ENCODE measurements around the gene SUOX.
A peak's percentile ranks its signal among the peaks of the same experiment; 100 is the strongest.
"Not testable (repeated sequence)": the region's sequence is repeated elsewhere in the genome, so short reads cannot be mapped to it uniquely, and the experiment has no call there.

SUOX gene

DNA sequence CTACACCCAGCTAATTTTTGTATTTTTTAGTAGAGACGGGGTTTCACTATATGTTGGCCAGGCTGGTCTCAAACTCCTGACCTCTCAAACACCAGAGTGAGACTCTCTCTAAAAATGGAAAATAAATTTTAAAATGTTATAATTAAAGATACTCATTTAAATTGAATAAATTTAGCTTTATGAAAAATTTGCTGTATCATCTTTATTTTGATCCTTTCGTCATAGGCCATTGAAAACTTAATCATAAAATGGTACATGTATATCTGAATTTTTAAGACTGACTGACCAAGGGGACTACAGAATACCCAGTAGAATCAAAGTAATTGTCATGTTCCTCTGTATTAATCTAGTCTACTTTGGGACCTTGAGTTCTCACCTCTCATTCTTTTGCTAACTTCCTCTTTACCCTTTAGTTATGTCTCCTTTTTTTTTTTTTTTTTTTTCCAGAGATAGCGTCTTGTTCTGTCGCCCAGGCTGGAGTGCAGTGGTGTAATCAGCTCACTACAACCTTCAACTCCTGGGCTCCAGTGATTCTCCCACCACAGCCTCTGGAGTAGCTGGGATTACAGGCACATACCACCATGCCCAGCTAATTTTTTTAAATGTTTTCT is 13.7 kb upstream of the SUOX start:
- no peak for DNase-seq

DNA sequence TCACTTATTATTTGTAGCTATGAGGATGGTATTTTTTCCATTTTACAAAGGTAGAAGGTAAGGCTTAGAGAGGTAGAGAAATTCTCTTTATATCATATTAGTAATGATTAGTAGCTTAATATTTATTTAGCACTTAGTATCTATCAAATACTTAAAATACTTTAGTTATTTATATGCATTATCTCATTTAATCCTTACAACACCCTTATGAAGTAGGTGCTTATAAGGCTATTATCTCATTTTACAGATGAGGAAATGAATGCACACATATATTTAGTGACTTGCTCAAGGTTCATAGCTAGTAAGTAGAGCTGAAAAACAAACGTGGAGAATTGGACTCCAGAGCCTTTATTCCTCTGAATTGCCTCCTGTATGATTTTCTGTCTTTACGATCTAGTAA is 12.2 kb upstream of the SUOX start:
- DNase-seq = no peak

DNA sequence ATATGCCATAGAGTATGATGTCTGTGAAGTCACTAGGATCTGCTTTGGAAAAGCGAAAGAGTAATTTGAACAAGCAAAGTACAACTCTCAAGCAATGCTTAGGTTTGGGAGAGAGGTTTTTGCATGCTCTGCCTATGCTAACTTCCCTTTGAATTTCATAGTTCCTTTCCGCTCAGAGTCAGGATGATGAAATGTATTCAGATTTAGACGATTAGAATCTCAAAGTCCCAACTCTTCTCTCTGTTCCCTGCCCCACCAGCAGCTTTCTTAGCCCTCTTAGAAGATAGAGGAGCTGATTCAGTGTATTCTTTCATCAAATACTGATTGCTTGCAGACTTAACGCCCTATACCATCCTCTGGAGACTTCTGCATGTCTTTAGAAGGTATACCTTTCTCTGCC is 11.7 kb upstream of the SUOX start:
- no peak for DNase-seq

DNA sequence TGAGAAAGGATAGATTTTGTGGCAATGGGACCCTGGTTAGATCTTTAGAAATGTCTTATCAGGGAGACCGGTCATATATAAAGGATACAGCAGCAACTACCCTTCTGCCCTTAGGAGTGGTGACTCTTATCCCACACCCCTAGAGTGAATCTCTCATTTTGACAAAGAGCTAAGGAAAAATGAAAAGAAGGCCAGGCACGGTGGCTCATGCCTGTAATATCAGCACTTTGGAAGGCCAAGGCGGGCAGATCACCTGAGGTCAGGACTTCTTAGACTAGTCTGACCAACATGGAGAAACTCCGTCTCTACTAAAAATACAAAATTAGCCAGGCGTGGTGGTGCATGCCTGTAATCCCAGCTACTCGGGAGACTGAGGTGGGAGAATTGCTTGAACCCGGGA is 11.1 kb upstream of the SUOX start:
- DNase-seq = not testable (repeated sequence)

DNA sequence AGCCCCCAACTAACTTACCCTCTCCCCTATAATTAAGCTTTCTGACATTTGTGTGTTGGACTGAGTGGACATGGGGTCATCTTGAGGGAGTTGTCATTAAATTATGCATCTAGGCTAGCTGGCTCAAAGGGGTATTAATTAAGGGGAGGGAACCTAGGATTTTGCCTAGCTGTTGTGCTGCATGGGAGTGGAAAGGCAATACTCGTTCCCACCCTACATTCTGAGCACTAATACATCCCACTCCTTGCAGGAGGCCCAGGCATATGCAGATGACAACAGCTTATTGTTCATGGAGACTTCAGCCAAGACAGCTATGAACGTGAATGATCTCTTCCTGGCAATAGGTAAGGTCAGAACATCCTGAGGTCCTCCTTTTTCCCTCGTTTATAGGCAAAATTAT is 6.0 kb upstream of the SUOX start:
- no peak for DNase-seq

DNA sequence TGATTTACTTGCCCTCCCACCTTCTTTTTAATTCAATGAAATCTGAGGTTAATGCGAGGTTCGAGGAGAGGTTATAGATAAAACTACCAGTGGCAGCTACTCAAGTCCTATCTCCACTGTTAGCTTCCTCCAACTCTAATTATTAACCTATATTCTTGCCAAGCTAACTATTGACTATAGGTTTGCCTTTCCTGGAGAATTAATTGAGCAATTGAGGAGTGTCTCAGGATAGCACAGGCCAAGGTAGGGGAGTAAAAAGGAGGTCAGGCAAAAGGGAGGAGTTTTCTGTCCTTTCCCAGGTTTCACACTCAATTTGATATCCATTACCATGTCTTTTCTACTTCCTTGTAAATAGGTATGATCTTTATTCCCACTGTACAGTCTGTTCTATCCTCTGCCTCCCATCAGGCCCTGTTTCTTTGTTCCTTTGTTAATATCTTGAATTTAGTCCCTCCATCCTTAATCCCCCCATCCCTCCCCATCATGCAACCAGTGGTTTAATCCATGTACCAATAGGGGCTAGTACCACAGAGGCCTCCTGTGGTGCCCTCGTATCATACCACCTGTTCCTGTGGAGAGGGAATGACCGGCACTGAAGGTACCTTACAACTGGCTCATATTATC is 3.7 kb upstream of the SUOX start:
- DNase-seq = no peak

DNA sequence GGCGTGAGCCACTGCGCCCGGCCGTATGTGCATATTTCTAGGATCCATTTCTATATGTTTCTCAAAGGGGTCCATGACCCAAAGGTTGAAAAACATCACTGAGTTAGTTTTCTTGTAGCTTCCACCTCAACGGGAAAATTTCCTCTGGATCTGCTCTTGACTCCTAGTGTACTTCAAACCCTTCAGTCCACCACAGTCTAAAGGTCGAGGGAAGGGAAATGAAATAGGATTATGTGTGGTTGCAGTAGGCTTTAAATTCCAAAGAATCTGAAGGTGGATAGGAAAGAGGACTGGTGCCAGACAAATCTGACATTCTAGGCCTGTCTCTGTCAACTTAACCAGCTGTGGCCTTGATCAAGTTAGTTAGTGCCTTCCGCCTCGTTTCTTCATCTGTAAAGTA is 1.7 kb upstream of the SUOX start:
- DNase-seq = no peak

DNA sequence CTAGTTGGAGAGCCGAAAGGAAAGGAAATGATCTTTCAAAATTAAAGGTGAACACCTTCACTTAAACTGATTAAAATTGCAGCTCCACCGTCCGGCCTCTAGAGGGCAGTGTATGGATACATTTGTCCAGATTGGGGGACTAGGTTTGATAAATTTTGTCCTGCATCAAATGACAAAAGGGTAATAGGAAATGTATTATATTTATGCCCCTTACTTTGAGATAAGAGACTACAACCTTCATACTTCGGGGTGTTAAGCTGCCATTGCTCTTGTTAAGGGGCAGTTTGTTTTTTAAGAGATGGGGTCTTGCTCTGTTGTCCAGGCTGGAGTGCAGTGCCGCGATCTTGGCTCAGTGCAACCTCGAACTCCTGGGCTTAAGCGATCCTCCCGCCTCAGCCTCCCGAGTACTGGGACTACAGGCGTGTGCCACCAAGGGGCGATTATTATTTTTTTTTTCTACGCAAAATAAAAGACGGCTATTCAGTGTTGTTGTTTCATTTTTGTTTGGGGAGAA is 818 bp upstream of the SUOX start:
- DNase-seq = peak; percentile 23 to 66 (median 53)

DNA sequence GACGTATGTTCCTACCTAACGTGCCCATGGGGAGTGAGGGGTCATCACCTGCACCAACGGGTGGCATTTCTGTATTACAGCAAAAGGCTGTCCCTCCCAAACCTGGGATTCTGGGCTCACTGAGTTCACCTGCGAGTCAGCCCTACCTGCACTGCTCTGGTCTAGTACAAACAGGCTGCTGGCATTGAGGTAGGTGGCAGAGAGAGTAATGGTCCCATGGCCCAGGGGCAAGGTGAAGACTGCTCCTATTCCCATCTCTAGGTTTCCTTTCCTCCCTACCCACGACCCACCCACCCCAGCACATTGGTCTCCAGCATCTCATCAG is 421 bp downstream of the SUOX start:
- DNase-seq = no peak

DNA sequence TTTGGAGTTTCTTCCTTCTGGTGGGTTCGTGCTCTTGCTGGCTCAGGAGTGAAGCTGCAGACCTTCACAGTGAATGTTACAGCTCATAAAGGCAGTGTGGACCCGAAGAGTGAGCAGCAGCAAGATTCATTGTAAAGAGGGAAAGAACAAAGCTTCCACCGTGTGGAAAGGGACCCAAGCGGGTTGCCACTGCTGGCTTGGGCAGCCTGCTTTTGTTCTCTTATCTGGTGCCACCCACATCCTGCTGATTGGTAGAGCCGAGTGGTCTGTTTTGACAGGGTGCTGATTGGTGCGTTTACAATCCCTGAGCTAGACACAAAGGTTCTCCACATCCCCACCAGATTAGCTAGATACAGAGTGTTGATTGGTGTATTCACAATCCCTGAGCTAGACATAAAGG is 2.4 kb downstream of the SUOX start:
- DNase-seq = not testable (repeated sequence)

DNA sequence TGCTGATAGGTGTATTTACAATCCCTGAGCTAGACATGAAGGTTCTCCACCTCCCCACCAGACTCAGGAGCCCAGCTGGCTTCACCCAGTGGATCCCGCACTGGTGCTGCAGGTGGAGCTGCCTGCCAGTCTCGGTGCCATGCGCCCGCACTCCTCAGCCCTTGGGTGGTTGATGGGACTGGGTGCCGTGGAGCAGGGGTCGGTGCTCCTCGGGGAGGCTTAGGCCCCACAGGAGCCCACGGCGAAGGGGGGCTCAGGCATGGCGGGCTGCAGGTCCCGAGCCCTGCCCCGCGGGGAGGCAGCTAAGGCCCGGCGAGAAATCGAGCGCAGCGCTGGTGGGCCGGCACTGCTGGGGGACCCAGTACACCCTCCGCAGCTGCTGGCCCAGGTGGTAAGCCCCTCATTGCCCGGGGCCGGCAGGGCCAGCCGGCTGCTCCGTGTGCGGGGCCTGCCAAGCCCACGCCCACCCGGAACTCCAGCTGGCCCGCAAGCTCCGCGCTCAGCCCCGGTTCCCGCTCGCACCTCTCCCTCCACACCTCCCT is 3.0 kb downstream of the SUOX start:
- DNase-seq = not testable (repeated sequence)

DNA sequence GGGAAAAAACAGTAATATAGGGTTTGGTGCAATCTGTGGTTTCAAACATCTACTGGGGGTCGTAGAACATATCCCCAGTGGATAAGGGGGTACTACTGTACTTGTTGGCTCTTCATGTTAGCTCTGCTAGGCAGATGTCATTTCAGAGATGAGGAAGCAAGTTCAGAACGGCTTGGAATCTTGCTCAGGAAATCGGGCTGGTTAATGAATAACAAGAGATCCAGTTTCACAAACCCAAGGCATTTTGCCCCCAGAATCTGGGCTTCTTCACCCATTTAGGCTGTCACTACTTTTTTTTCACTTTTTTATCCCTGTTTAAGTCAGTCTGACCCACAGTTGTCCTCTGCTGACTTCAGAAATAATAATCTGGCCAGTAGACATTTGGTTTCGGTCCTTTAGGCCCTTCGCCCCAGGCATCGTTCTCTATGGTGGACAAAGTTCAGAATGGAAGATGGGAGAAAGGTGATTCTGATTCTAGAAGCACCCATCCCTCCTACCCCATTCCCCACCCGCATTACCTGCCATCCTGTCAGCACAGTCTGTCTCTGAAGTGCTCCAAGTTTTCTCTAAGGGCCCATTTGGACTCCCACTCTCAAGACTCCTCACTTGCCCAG is 4.5 kb downstream of the SUOX start:
- no peak for DNase-seq

DNA sequence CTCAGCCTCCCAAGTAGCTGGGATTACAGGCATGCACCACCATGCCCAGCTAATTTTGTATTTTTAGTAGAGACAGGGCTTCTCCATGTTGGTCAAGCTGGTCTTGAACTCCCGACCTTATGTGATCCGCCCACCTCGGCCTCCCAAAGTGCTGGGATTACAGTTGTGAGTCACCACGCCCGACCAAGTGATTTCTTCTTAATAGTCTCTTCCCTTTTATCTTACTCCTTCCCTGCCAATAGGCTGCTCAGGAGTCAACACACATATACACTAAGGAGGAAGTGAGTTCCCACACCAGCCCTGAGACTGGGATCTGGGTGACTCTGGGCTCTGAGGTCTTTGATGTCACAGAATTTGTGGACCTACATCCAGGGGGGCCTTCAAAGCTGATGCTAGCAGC is 6.3 kb downstream of the SUOX start:
- DNase-seq = not testable (repeated sequence)

DNA sequence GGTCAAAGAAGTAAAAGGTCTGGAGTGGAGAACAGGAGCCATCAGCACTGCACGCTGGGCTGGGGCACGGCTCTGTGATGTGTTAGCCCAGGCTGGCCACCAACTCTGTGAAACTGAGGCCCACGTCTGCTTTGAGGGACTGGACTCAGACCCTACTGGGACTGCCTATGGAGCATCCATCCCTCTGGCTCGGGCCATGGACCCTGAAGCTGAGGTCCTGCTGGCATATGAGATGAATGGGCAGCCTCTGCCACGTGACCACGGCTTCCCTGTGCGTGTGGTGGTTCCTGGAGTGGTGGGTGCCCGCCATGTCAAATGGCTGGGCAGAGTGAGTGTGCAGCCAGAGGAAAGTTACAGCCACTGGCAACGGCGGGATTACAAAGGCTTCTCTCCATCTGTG is 7.1 kb downstream of the SUOX start:
- DNase-seq = no peak

DNA sequence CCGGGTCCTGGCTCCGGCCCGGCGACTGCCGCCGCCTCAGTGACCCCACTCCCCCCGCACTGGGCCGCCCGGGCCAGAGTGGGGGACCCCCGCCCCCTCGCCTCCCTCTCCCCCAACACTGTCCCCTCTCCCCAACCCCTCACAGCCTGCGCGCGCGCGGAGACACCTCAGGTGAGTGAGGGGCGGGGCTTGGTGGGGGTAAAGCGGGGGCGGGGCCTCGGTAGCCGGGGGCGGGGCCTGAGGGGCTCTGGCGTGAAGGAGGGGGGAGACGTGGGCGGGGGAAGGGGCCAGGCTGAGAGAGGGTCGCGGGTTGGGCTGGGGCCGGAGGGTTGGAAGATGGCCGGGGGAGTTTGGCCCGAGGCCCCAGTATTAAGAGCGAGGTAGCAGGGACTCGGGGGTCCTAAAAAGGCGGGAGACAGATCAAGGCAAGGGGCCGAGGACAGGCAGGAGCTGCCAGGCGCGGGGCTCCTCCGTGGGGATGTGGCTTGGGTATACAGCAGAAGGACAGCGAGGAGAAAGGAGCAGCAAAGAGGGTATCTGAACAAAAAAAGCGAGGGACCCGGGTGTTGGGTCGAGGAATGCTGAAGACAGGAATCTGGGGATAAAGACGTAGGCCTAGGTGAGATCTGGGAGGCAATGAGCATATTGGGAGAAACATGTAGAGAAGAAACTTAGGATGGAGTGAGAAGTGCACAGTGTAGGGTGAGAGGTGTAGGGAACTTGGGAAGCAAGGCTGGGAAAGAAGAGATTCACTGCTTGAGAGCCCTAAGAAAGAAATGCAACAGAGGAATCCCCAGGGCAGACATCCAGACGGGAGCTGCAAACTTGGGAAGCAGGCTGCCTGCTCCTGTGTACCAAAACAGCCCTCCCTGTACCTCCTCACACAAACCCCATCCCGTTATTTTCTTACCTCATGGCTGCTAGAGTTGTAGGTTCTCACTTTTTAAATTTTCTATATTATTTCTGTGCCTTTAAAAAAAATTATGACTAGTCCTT is 10.8 kb downstream of the SUOX start:
- peak; percentile 49 to 70 (median 69) for DNase-seq

DNA sequence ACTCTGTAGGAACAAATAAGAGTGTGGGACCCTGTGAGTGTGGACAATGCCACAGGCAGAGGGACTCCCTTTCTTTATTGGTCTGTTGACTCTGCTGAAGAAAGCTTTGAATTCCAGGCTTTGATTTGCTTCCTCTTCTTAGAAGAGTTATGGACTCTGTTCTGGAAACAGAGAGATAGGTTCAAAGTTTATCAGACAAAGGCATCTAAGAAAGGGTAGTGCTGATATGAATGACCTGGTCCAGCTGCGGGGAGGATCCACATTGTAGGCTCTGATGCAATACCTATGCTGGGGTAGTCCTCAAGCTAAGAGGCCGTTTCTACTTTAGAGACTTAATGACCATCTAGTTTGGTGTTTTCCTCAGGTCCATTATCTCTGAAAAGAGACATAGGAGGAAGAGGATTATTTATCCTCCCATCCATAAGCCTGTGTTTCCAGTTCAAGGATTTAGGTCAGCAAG is 13.1 kb downstream of the SUOX start:
- DNase-seq = no peak

DNA sequence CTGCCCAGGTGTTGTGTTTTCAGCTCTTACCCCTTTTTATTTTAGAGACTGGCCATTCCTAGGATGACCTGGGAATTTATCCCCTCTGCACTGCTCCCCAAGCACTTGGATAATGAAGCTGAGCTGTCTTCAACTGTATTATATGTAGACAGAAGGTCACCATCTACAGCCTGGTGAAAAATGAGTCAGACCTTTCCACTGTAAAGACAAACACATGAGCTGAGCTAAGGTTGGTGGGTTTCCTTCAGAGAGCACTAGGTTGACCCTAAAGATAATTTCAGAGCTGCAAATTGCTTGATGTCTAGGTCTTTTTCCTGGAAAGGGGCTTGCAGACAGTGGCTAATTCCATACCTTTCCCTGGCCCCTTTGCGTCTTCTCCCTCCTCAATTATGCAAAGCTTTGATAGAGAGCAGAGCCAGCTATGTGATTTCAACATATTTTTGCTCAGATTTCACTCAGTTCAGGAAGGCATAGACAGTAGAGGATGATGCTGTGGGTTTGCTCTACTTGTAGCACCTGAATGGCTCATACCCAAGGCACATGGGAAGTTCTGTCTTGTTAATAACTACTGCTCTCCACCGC is 14.5 kb downstream of the SUOX start:
- no peak for DNase-seq

DNA sequence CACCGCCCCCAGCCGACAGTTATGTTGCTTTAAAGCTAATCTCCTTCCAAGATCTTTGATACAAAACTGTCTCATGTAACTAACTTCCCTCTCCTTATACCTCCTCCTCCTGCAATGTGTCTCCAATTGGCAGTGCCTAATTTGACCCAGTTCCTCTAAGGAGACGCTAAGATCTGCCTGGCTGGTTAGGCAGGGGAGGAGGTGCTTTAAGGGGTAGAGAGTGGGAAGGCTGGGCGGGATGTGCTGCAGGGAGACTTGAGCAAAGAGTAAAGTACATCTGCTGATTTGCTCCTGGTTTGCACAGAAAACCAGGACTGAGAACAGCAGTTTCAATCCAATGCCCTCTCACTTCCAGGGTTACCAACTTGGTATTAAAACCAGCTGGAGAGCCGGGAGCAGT is 16.4 kb downstream of the SUOX start:
- DNase-seq = no peak

DNA sequence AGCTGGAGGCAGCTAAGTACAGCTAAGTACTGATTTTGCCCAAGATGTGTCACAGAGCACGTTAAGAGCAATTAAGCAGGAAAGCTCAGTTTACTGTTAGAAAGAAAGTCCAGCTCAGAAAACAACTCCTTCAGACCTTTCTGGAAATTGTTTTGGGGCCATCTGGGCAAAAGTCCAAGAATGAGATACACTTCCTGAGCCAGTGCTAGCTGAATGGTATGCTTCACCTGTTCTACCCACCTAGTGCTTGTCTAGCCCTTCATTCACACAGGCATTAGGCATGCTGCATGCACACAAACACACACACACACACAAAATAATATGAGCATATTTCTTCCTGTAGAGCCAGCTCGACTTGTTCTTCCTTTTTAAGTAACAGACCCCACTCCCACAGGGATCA is 17.1 kb downstream of the SUOX start:
- no peak for DNase-seq

DNA sequence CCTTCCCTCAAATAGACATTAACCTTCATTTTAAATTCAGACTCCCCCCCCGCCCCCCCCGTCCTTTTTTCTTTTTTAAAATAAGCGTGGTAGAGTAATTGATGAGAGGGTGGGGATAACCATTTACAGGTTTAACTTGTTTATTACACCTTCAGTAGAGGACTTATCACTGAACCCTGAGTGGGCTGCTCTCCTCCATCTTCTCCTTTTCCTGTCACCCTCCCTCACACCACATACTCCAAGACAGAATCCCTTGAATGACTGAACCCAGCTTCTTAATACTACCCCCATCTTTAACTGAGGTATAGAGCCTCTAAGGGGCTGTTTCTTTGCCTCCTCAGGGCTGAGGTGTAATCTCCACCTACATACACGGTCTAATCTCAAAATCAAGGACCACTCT is 20.1 kb downstream of the SUOX start:
- DNase-seq = no peak

DNA sequence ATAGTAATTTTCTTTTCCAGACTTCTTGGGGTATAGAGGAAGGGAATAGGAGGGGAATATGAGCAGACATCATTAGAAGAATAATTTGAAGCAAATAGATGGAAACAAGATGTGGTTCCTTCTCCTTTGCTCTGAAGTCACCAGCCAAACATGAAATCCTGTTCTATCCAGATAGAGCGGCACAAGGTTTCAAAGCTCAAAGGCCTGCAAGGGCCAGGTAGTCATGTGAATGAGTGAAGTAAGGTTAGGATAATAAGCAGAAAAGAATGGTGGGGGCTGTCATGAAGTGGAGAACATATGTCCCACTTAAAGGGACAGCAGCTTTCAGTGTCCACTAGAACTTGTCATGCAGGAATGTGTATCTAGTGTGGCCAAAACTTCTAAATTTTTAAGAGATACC is 21.3 kb downstream of the SUOX start:
- no peak for DNase-seq

DNA sequence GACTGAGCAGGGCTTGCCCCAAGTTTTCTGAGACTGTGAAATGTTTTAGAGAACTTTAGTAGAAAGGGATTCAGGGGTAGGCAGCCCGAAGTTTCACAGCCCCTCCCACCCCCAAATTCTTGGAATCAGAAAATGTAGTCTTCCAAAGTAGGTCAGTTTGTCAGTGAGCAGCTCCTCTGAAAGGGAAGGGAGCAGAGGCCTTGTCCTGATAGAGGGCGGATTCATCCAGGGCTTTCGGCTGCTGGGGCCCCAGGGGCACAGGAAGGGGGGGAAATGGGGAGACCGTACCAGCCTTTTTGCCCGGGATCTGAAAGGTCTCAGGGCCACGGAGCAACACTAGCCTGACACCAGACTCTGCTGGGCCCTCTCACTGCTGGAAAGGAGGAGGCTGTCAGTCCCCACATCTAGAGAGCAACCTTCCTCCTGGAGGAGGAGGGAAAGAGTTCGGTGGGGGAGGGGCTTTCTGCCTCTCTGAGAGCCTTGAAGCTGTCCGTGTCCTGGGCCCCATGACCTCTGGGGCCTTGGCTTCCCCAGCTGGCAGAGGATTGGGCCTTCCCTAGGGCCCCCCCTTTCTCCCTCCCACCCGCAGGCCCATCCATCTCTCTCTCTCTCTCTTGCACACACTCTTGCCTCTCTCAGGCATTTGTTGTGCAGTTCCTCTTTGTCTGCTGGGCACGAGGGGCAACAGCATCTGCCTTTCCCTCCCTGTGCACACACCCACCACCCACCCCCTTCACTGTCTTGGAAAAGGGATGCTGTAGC is 23.5 kb downstream of the SUOX start, which contains the start of gene IKZF4:
TSS of gene IKZF4 (plus strand) at position 621 of the 762 bp plus-strand sequence. CDS start 451 bp downstream, outside the sequence.
- DNase-seq = no peak
